GM19023 (cell line): Measurements from ENCODE around the gene ANKS1B.

Experiments
- ATAC-seq: cut with Tn5 transposase; IDR thresholded peaks from one replicate; pipeline ENCODE4 v1.9.1; 2021; ENCODE audit warnings: mild to moderate bottlenecking, moderate library complexity; ENCODE audit not compliant: unreplicated experiment

Gene ANKS1B

DNA sequence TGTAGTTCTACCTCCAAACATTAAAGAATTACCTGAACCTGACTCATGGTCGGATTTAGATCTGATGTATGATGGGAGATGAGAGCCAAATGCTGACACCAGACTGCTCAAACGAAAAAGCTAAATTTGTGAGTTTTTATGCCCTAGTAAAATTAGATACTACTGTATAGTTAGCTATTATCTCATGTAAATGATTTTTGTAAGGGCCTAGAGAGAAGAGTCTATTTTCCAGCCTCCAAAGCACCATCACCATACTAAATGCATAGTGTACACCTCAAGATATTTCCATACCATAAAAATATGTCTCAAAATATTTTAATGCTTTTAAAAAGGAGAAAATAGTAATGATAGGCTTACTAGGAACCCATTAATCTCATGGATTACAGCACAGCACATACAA lies 18.3 kb downstream of the ANKS1B start:
- no peak for ATAC-seq

DNA sequence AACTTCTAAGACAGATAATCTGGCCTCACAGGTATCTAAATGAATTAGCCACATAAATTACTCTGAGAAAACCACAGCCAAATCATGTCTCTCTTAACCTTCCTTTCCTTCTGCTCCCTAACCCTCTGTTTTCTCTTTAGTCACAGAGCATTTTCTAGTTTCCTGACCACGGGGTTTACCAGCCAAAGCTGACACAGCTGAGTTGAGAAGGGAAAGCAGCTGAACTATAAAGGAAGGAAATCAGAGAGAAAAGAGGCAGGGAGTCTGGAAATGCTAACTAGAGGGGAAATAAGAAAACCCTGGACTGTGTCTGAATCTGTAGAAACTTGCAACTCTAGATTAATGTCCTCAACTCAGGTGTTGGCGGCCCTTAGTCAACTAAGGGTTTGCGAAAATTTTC lies 24.4 kb downstream of the ANKS1B start:
- ATAC-seq, result no peak

GRCh38 chr12:99959549-99960170 lies 25.1 kb downstream of the ANKS1B start:
- no peak for ATAC-seq

DNA sequence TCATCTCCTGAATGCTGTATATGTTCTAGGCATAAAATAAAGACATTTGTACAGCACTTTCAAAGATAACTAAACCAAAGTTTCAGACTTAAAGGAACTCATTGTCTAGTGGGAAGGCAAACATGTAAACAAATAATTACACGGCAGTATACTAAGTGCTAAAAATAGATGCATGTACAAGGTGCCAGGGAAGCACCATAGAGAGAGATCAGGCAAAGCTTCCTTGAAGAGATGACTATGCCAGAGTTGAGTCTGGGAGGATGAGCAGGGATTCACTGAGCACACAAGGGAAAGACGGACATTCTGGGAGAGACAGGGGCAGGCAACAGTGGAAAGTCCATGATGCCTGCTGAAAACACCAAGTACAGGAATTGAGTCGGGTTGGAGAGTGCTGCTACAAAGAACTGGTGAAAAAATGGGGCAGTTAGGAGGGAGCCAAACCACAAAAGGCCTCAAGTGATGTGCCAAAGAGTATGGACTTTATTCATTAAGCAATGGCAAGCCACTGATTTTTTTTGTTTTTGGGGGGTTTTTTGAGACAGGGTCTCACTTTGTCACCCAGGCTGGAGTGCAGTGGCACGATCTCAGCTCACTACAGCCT lies 26.8 kb downstream of the ANKS1B start:
- no peak for ATAC-seq

DNA sequence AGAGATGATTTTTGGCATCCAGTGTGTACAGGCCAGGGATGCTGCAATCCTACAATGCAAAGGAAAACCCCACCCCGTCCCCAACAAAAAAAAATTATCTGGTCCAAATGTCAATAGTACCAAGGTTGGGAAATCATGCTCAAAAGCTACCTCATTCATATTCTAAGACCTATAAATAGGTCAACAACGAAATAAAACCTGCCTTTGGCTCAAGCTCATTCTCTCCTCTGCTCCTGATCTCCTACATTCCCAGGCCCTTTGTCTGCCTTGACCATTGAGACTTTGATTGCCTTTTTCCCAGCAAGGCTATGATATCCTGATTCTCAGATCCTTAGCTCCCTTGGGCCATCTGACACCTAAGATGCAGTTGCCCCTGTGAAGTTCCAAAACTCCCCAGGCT lies 30.0 kb downstream of the ANKS1B start:
- ATAC-seq, result no peak

DNA sequence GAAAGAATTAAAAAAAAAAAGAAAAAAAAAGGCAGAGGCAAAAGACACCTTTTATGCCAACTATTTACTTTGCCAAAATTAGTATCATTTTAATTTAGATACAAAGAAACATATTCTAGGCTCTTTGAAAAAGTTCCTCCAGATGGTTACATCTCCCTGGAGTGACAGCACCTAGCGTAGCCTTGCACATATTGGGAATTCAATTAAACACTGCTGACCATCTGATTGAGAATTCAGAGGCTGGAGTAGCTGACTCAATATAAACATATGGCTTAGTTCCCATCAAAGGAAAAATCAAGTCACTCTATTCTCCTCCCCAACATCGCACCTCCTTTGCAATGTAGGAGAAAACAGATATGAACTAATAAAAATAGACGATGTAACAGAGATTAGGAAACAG lies 36.4 kb downstream of the ANKS1B start:
- ATAC-seq, result no peak

DNA sequence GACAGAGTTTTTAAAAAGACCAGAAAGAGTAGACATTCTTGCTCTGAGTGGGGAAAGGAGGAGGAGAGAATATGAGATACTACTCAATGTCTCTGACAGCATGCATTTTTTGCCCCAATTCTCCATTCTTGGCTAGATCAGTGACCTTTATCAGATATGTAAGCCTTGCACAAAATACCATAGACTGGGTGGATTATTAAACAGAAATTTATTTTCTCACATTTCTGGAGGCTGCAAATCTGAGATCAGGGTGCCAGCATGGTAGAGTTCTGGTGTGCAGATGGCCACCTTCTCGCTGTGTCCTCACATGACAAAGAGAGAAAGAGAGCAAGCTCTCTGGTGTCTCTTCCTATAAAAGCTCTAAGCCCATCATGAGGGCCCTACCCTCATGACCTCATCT lies 38.6 kb downstream of the ANKS1B start:
- no peak for ATAC-seq

DNA sequence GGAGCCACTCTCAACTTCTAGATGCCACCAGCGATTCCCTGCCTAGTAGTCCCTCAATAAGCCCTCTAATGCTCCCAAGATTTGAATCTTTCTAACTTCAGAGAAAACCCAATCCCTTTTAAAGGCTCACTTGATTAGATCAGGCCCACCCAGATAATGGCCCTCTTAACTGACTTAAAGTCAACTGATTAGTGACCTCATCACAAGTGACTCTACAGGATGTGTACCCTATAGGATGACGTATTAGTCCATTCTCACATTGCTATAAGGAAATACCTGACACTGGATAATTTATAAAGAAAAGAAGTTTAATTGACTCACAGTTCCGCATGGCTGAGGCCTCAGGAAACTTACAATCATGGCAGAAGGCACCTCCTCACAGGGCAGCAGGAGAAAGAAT lies 49.1 kb downstream of the ANKS1B start:
- no peak for ATAC-seq

- no peak for ATAC-seq
These were observed 58.1 kb downstream of the ANKS1B start for GRCh38 chr12:99926511-99927169.

DNA sequence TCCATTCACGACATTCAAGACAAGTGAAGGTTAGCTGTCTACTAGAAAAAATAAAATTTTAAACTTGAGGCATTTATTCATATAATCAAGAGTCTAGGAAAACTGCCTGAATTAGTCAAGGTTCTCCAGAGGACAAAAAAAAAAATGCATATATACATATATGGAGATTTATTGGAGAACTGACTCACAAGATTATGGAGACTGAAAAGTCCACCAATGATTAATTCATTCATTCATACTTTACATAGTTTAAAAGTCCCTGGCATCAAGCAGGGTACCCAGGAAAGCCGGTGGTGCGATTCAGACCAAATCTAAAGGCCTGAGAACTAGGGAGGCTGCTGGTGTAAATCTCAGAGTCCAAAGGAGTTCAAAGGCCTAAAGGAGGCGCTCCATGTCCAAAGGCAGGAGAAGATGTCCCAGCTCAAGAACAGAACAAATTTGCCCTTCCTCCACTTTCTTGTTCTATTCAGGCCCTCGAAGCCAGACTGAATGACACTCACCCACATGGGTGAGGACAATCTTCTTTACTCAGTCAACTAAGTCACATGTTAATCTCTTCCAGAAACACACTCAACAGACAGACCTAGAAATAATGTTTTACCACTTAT lies 64.3 kb downstream of the ANKS1B start:
- no peak for ATAC-seq

GRCh38 chr12:99917711-99918402 lies 66.9 kb downstream of the ANKS1B start:
- ATAC-seq, result no peak

GRCh38 chr12:99916555-99916954 lies 68.2 kb downstream of the ANKS1B start:
- ATAC-seq, result no peak

GRCh38 chr12:99915251-99916082 lies 69.3 kb downstream of the ANKS1B start:
- ATAC-seq, result no peak

GRCh38 chr12:99914206-99914605 lies 70.5 kb downstream of the ANKS1B start:
- ATAC-seq, result no peak

- ATAC-seq, result peak; percentile 75
These were observed 72.8 kb downstream of the ANKS1B start for GRCh38 chr12:99911967-99912366.

GRCh38 chr12:99911081-99911480 lies 73.7 kb downstream of the ANKS1B start:
- no peak for ATAC-seq

GRCh38 chr12:99910342-99910741 lies 74.4 kb downstream of the ANKS1B start:
- ATAC-seq, result no peak

GRCh38 chr12:99906786-99907579 lies 77.8 kb downstream of the ANKS1B start:
- no peak for ATAC-seq

DNA sequence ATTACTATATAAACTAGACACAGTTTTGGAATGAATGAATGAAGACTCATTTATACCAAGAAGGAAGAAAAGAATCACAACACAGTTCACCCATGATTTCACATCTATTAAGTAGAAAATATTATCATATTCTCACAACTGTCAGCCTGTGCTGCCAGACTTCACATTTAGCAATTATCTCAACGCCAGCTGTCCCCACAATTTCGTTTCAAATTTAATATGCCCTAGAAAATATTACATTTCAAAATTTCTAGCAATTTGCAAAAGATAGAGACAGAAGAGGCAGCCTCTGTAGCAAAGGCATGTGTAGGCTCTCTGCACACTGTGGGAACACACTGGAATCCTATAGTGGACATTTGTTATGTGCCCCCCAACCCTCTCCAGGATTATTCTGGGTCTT lies 83.6 kb downstream of the ANKS1B start:
- no peak for ATAC-seq

GRCh38 chr12:99898645-99899044 lies 86.1 kb downstream of the ANKS1B start:
- no peak for ATAC-seq
